NCI-H226 (cell line): ENCODE results near the gene LCN1.

Experiments used
- DNase-seq: peaks from one replicate; pipeline ENCODE4 v3.0.0-alpha.2; 2015

The LCN1 gene

DNA sequence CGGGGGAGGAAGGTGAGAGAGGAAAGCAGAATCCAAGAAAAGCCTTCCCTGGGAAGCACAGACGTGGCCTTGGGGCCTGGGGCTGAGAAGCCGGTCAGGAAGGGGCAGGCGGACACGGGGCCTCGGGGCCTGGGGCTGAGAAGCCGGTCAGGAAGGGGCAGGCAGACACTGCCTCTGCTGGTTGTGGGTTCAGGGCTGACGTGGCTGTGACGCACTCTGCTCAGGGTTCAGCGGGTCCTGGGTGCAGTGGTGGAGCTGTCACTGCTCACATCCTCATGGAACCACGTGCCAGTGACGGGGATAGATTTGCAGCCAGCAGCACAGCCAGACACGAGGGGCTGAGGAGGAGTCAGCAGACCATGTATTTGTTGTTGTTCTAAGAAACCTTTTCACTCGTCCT, 53.1 kb downstream of the LCN1 start:
- DNase-seq: no peak

- no peak for DNase-seq
Measured at GRCh38 chr9:135574943-135575342, 53.7 kb downstream of the LCN1 start.
